HG03066 (cell line): ENCODE results near the gene COL13A1.

ENCODE experiments used
- ATAC-seq: cut with Tn5 transposase; IDR thresholded peaks from one replicate; pipeline ENCODE4 v1.9.1; 2021; ENCODE audit warnings: low read depth; ENCODE audit not compliant: unreplicated experiment

The COL13A1 gene

DNA sequence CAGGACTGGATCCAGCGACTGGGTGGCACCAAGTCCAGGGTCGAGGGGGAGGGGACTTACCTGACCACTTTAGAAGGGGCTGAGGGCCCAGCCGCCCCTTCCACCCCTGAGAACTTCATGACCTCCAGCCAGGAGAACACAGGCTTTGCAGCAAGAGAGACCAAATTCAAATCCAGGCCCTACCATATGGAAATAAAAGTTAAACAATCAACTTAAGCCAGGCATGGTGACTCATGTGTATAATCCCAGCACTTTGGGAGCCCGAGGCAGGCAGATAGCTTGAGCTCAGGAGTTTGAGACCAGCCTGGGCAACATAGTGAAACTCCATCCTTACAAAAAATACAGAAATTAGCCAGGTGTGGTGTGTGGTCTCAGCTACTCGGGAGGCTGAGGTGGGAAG lies 61.9 kb downstream of the COL13A1 start:
- no peak for ATAC-seq

DNA sequence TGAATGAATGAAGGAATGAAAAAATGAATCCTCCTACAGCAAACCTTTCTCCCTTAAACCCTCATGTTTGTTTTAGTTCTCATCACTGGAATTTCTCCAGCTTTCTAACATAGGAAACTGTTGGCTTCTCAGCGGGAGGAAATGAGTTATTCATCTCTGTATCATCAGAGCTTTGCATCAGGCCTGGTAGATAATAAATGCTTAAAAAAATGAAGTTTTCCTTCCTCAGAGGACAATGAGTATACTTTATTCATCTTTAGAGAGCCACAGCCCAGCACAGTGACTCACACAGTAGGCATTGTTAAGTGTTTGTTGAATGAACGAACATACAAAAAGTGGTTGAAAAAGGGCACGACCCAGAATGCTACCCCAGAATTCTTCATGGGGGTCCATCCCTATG lies 62.6 kb downstream of the COL13A1 start:
- no peak for ATAC-seq

DNA sequence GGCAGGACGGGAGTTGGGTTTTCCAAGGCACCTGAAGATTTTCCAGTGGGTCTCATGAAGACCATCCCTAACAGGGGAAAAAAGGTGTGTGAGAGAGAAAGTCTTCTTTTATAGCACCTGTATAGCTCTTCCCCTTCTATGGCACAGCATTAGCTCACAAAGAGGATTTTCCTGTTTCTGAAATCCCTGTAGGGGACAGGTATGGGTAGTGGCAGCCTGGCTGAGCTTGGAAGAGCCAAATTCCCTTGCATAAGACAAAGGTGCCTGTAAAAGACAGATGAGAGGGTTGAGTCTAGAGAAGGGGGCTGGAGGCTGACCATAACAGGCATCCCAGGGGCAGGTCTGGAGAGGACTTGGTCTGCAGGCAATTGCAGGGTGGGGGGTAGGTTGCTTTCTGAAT lies 63.7 kb downstream of the COL13A1 start:
- ATAC-seq = no peak

DNA sequence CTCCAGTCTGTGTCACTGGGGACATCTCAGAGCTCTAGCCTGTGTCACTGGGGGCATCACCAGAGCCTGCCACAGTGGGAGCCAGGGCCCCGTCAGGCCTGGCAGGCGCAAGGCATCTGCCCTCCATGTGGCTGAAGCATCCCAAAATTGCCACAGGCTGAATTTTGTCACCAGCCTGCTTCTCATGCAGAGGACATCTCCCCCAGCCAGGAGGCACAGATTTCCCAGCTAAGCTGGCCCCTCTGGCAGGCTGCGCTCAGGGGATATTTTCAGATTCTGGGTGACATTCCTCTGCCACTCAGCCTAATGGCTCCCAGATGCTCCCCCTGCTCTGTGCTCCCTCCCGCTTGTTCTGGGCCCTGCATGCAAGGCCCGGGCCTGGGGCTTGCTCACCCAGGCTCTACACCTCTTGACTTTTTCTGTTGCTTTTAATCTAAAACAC lies 64.6 kb downstream of the COL13A1 start:
- no peak for ATAC-seq

DNA sequence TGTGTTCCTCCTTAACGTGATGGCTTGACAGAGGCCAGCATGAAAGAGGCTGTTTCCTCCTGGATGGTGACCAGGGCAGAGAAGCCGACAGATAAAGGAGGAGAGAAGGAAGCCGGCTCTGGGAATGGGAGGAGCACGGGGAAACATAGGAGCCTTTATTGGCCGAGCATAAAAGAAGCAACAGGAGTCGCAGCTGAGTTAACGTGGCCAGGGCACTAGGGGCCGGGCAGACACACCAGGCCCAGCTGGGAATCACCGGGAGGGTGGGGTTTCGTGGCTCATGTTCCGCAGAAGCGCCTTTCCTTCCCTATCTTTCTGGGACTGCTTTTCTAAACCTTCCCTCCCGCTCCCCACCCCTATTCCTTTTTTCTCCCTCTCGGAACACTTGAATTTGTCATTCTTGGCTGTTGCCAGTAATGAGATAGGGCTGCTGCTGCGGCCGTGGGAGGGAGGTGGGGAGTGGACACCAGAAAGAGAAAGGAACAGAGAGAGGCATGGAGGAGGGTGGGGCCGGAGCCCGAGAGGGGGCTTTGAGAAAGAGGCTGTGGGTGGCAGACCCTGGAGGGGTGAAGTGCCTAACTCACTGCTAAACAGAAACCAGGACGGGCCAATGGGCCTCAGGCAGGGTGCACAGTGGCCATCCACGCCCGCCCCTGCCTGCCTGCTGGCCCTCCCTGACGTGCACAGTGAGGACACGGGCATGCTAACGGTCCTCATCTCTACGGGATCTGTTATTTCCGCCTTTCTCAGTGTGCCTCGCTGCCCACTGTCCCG lies 65.2 kb downstream of the COL13A1 start:
- ATAC-seq = no peak

DNA sequence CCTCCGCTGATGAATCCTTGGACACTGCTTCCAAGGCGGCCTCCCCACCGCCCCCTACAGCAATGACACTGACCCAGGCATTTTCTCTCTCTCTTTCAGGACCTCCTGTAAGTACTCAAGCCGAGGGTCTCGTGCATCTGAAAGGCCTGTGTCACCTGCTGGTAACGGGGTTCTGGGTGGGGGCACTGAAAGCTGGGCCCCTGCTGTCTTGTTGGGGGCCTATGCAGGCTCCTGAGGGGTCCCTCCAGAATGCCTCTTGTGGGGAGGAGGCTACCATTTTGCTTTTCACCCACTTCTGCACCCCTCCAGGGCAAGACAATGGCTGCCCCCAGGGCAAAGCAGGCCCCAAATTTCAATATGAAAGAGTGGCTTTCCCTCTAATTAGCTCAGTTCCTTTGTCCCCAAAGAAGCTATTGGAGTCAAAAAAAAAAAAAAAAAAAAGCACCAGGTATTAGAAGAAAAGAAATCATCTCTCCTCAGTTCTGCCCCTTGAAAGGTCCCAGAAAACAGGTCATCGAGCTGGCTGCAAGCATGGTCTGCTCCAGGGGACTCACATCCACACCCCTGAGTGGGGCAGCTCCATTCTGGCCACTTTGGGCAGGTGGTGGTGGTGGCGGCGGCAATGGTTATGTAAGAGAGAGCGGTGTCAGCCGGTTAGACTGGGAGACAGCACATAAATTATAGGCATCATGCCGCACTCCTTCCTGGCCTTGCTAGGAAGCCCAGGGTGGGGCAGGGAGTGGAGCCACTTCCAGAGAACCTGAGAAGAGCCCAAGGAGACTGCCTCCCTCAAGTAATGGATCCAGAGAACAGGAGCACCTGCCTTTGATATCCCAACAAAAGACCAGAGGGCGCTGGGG lies 66.2 kb downstream of the COL13A1 start:
- no peak for ATAC-seq

DNA sequence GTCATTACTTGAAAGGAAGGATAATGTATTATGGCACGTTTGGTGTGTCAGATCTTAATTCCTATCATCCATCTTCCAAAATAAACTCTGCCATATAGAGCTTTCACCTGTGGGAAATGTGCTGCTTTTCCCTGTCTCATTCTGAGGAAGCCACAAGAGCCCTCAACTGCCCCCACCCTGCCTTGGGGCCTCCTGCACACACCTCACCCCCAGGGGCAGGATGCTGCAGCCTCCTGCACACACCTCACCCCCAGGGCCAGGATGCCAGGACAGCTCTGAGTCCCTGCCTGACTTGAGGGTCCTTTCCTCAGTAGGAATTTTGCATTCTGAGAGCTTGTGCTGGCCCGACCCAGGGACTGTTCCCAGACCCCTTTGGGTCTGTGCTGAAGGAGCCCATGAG lies 67.1 kb downstream of the COL13A1 start:
- no peak for ATAC-seq

DNA sequence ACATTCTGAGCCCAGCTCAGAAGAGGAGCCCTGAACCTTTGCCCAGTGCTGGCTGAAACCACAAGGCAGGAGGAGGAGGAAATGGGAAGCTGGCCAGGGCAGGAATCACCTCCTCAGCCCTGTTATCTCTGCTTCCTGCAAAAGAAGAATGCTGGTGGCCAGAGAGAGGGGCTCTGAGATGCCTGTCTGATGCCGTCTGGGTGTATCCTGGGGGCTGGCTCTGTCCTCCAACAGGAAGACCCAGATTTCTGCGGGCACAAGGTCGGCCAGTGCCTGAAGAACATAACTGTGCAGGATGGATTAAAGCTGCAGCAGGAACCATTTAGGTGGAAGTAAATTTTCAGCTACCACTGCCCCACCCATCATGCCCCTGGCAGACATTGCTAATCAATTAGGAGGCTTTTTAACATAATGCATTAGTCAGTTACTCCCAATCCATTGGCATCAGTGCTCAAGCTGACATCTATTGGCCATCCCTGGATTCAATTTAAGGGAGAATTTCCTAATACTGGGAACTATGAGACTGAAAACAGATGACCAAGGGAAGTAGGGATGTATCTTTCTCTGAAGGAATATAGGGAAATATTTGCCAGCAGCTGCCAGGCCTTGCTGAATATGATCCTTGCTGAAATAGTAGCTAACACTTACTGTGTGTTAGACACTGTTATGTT lies 67.7 kb downstream of the COL13A1 start:
- no peak for ATAC-seq

DNA sequence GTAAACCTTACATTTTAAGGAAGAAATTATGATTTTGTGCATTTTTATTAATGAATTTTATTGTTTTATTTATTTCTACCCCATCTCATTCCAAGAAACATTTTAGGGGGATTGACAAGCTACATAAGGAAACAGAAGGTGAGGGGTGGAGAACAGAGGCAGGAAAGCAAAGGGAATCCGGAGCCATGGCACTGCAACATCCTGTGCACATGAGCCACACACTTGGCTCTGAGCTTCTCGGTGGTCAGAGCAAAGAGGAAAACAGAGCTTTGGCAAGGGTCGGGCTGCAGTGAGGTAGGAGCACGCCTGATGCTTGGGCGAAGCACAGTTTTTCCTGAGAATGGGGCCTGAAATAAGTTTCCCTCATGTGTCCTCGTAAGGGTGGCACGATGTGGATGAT lies 68.9 kb downstream of the COL13A1 start:
- ATAC-seq = no peak

DNA sequence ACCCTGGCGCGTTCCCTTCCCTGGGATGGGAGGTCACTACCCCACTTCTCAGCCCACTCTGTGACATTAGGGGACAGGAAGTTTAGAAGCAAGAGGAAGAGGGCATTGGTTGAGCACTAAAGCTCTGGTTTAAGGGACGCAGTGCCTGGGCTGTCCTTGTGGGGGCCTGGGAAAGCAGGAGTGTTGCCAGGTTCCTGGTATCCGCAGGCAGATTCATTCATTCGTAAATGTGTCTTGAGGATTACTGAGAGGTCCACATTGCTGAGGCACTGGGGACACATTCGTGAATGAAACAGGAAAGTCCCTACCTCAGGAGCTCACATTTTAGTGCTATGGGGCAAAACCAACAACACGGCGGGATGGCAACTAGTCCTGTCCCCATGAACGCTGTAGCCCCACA lies 69.4 kb downstream of the COL13A1 start:
- ATAC-seq = no peak

DNA sequence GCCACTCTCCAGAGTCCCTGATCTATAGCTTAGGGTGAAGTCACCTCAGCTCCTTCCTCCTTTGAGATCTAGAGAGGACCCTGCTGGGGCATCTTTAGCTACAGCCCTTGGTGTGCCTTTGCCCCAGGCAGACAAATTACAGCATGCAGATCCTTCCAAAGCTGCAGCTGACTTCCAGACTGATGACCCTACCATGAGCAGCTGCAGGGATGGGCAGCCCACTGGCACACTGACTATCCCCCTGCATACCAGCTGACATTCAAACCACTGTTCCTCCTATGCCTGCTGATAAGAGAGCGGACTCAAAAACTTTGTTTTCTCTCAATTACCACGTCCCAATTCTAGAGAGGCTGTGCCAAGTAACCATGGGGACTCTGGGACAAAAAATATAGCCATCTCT lies 70.6 kb downstream of the COL13A1 start:
- no peak for ATAC-seq

DNA sequence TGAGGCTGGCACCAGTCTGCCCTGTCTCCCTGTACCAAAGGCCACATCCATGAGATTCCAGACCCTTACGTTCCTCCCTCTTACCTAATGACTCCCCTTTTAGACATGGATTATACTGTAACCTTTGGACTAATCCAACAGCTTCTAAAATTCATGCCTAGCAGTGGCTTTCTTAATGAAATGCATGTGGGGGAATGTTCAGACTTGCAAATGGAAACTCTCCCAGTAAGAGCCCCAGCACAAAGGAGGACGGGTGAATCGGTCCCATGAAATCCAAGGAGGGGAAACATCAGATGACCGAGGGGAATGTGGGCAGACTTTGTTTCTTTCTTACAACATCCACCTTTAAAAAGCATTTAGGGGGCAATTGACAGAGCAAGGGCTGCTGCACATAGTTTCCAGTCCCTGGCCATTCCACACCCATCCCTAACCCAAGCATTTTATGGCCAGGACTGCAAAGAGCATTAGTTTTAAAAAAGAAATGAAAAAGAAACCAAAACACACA lies 71.5 kb downstream of the COL13A1 start:
- ATAC-seq = no peak

DNA sequence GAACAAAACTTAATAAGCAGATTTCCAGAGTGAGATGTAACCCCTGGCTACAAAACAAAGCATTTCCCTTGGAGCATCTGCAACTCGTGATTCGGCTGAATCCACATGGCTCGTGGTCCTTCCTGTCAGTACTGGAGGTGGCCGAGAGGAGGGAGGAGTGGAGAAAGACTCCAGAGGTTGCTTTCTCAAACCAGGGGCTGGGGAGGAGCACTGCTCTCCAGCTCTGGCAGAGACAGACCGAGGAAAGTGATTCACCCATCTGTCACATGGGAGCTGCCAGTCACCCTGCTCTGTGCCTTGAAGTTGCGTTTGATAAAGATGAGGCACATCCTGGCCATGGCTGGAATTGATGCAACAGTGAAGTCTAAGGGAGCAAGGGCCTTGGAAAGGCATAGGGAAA lies 72.7 kb downstream of the COL13A1 start:
- ATAC-seq = no peak

DNA sequence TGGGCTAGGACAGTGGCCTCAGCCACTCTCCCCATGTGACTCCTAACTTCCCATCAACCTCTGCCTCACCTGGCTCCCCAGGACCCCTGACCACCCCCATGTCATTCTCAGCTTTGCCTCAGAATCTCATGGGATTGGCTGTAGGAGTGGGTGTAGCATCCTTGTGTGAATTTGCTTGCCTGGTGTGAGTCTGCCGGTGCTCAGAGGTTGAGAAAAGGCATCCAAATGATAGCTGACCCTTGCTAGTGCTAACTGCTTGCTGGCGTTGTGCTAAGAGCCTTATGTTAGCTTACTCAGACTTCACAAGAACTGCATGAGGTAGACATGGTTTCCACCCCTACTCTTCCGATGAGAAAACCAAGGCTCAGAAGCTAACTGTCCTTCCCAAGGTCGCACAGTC lies 74.2 kb downstream of the COL13A1 start:
- ATAC-seq = no peak

DNA sequence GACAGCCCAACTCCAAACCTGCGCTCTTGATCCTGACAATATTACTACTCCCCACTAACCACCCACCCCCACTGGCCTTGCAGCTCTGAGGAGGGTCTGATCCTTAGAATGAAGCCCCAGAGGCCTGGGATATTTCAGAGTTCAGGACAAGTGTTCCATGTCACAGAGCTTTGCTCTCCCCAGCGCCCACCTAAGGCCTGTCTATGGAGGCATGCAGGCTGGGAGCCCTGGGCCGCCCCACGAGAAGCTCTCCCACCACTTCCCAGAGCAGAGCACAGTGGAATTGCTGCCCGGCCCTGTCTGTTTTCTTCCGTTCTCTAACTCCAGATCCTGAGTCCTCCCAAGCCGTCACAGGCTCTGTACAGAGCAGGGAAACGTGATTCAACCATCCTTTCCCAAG lies 74.6 kb downstream of the COL13A1 start:
- ATAC-seq = no peak

DNA sequence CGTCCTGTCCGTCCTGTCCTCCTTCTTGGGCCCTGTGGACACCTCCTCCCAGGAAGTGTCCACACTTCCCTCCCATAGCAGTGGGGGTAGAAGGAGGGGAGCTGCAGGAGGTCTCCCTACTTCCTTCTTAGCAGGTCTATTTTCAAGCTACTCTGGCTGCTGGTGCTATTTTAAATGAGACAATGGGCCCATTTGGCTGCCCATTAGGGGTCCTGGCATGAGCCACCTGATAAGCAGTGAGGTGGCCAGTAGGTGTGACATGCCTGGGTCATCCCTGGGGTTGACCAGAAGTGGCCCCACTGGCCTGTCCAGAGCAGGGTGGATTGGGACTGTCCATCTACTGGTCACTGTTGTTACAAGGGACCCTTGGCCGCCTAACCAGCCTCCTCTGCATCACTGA lies 75.2 kb downstream of the COL13A1 start:
- no peak for ATAC-seq

DNA sequence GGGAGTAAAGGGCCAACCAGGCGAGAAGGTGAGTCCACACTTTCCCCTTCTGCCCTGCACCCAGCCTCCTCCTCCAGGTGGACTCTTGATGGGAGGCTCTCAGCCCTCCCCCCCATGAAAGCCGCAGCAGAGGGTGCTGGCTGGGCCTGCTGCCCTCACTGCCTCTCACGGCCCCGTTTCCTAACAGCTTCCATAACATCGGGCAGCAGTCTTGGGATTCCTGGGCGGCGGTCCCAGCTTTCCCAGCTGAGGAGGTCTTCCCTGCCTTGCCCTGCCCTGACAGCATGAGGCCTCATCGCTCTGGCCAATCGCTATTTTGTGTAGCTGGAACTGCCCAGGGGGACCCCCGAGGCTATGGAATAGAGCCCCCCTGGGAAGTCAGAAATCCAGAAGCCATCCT lies 76.3 kb downstream of the COL13A1 start:
- no peak for ATAC-seq

DNA sequence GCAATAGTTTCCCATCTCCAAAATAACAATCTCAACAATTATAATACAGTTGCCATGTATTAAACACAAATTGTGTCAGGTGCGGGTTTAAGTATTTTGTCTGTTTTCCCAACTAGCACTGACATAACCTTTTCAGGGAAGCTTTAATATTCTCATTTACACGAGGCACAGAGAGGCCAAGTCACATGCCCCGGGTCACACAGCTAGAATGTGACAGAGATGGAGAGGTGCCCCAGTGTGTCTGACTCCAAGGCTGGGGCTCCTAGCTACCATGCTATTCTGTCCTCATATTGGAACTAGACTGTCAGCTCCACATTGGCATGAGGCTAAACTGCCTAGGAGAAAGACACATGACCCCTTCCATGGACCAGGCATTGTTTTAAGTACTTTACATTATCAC lies 77.2 kb downstream of the COL13A1 start:
- ATAC-seq = no peak

DNA sequence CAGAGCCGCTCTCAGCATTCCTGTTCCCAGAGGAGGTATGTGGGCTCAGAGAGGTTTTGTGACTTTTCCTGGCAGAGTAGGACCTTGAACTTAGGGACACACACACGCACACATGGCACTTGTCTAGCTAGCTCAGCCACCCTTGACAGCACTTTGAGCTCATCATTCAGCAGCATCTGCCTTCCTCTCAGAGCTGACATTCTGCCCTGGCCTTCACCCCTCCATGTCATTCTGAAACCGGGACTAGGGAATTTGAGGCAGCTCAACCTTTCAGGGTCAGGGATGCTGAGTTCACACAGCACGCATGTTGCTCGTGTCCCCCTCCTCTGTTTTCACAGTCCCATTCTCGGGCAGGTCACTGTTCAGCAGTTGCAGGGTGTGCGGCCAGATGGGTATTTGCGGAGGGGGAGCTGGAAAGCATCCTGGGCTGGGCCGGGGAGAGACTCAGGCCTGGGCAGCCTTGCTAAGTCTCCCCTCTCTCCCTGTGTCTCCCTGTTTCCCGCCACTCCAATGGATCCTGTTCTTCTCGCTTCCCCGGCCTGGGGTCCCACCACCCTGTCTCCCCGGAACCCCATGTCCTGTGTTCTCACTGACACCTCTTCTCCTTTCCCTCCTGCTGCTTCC lies 78.0 kb downstream of the COL13A1 start:
- ATAC-seq = no peak

DNA sequence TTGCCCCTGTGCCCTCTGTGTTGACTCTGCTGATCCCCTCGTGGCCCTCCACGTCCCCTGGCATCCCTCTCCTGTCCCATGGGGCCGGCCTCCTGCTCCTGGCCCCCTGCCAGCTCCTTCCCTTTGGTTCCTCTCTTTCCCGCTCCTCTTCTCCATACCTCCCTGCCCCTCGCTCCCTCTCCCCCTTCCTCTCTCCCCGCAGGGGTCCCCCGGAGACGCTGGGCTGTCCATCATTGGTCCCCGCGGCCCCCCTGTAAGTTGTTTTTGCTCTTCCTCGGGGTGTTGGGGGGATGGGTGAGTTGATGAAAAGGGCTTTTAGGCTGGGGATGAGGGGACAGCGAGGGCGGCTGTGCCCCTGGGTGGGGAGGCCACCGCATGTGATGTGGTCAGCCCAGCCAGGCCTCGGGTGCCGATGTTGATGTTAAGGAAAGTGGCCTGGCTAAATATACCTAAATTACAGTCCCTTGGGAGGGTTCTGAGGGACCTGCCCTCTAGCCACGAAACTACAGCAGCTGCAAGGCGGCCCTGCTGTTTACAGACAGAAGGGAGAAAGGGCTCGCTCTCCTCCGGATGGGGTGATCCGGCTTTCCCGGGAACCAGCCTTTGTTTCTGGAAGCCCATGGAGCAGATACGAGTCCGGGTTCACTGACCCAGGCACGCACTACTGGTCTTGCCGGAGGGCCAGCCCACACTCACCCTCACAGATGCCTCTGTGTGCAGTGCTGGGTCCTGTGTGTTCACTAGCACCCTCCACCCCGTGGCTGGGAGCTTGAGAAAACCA lies 78.8 kb downstream of the COL13A1 start:
- no peak for ATAC-seq
